Fibroblast of pulmonary artery (primary cell): ENCODE data around the gene MYOM1.

Experiments used
- DNase-seq: peaks from one replicate; pipeline ENCODE4 v3.0.0-alpha.2; 2010; ENCODE audit warnings: low read depth
- H3K4me3 ChIP-seq: replicated peaks from 2 replicates; pipeline ENCODE4 v1.5.1; 2011; ENCODE audit warnings: low read depth, mild to moderate bottlenecking, control low read depth, low read length, moderate library complexity
- TF ChIP-seq, protein P1 (sequence below): IDR thresholded peaks from 2 replicates; pipeline ENCODE4 v1.5.1; 2011; ENCODE audit warnings: mild to moderate bottlenecking, control low read depth, low read length, inconsistent platforms; ENCODE audit errors: missing control alignments

MYOM1 gene

DNA sequence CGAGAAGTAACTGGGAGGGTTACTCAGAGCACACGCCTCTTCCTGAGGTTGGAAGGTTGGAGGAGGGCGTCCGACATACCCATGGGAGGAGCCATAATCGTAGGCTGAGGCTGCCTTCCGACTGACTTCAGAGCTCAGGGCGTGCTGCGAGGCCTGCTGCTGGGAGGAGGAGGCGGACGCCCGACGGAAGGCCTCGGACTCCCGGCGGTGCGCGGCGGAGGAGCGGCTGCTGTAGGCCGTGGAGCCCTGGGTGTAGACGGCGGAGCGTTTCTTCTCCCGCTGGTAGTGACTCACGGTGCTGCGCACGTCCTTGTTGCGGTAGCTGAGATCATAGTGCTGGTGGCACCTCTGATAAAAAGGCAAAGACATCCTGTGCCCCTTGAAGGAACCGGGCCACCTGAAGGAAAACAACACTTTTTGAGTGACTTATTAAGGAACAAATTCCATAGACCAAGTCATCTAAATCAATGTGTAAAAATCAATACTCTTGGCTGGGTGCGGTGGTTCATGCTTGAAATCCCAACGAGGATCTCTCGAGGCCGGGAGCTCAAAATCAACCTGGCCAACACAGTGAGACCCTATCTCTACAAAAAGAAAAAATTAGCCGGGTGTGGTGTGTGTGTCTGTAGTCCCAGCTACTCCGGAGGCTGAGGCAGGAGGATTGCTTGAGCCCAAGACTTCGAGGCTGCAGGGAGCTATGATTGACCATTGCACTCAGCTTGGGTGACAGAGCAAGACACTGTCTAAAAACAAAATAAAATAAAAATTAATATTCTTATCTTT, 4.7 kb downstream of the MYOM1 start:
- H3K4me3 ChIP-seq = no peak overlapping the region
- TF ChIP-seq, protein P1, sequence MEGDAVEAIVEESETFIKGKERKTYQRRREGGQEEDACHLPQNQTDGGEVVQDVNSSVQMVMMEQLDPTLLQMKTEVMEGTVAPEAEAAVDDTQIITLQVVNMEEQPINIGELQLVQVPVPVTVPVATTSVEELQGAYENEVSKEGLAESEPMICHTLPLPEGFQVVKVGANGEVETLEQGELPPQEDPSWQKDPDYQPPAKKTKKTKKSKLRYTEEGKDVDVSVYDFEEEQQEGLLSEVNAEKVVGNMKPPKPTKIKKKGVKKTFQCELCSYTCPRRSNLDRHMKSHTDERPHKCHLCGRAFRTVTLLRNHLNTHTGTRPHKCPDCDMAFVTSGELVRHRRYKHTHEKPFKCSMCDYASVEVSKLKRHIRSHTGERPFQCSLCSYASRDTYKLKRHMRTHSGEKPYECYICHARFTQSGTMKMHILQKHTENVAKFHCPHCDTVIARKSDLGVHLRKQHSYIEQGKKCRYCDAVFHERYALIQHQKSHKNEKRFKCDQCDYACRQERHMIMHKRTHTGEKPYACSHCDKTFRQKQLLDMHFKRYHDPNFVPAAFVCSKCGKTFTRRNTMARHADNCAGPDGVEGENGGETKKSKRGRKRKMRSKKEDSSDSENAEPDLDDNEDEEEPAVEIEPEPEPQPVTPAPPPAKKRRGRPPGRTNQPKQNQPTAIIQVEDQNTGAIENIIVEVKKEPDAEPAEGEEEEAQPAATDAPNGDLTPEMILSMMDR = no peak
- DNase-seq = no peak

DNA sequence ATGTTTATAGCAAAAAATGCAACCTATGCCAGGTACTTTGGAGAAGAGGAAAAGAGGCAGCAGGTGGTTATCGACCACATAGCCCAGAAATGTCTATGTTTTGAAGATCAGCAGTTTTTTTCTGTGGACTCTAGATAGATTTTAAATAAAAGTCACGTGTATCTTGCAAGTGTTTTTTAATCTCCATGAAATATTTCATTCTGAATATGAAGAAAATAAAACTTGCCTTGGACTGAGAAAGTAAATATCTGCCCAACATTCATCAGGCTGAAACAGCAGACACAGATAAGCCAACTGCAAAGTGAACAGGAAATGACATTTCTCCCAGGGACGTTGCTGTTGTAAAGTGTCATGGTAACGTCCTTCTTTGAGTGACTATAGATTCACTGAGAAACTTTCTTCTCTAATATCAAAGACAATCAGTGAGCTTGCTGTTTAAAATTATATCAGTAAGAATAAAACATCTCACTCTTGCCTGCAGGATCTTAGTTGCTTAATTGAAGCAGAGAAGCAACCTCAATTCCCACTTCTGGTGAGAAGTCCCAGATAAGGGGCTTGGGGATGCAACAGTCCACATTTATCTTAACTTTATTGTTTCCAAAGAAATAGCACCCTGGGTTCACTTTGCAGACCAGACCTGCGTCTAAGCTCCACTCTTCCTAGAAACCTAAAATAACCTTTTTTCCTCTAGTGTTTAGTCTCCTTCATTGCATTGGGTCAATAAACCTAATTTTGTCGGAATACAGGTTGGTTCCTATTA, 6.3 kb downstream of the MYOM1 start:
- no peak overlapping the region for H3K4me3 ChIP-seq
- peak; percentile 45 for DNase-seq
- TF ChIP-seq, protein P1 = no peak

DNA sequence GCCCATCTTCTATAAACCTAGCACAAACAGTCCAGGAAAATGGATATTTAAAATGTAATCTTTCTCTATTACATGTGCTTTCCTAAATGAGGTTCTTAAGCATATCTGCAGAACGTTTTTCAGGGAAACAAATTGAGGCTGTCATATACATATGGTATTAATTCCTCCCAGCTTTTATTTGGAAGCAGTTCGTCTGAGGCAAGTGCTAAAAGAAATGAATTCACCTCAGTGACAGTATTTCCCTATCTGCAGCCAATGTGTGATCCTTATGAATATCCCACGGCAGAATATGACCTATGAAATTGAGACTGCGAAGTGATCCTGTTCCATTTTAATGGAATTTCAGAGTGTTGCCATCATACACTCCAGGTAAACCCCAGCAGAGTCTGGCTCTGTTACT, 7.1 kb downstream of the MYOM1 start:
- TF ChIP-seq, protein P1 = no peak
- DNase-seq = no peak
- H3K4me3 ChIP-seq = no peak overlapping the region

DNA sequence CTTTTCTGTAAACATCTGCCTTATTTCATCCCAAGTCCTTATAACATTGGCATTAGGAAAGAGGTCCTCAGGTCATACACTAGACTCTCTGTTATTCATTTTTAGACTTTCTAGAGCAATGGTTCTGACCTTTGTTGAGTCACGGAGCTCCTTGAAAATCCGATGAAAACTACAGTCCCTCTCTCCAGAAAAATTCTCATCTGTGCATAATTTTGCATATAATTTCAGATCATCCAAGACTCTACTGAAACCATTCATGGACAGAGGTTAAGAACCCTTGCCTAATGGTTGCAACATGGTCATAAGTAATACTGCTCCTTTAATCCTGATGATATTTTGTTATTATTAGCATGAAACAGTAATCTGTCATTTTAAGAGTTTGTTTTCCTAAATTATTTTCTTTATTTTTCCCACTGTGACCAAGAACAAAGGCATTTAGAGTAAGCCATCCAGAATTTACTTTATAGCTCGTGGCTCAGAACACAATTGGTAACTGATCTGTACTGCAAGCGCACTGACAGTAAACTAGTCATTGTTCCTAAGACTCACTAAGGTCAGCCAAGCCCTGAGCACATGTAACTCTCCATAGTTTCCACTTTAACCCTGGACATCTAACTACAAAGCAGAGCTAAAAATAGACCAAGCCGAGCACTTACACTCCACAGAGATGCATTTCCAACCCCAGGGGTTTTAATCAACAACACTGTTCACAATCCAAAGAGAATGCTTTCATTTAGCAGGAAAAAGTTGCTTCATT, 8.4 kb downstream of the MYOM1 start:
- DNase-seq = peak; percentile 13
- no peak overlapping the region for H3K4me3 ChIP-seq
- TF ChIP-seq, protein P1 = no peak

DNA sequence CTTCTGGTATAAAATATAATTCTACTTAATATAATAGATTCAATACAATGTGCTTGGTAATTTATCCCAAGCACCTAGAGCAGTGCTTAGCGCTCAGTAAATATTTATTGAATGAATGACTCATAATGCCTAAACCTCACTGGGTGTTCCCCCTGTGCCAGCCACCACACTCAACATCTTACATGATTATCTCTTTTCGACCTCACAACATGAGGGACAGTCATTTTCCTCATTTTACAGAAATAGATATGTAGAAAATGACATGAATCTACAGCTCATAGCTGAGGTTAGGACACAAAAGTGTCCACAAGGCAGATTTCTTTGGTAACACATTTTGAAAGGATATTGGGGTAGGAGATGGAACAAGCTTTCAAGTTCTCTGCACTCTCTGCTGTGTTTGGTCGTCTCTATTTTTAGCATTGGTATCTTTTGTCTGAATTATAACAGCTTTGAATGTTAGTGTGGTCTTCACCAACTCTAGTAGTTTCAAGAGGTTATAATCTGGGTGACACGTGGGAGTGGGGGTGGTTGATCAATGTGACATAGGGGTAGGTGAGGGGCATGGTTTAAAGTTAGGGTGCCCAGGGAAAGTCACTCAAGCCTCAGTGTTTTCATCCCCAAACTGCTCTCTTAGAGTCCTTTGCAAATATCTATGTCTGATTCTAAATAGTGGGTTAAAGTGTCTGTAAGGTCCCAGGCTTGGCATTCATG, 9.8 kb downstream of the MYOM1 start:
- DNase-seq = no peak
- H3K4me3 ChIP-seq = no peak overlapping the region
- TF ChIP-seq, protein P1 = no peak

DNA sequence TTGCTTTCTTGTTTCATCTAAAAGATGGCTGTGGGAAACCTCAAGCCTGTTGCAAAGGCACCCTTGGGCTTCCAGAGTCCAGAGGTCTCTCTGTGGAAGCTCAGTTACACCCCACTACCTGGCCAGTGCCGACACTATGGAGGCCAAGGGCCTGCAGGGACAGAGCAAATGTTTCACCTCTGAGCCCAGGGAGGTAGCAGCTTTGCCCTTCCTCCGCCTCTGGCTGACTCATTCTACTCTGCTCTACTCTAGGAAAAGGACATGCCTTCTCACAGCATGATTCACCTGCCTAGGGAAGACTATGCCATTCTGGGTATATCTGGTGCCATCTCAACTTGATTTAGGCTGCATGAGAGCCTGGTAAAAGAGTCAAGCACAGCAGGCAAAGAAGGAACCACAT, 12.2 kb downstream of the MYOM1 start:
- TF ChIP-seq, protein P1 = no peak

More for the DNA sequence above, 12.2 kb downstream of the MYOM1 start:
- no peak for DNase-seq
- H3K4me3 ChIP-seq = no peak overlapping the region
